ENCODE measurements around the gene COL6A5.

- TF ChIP-seq, protein P1, sequence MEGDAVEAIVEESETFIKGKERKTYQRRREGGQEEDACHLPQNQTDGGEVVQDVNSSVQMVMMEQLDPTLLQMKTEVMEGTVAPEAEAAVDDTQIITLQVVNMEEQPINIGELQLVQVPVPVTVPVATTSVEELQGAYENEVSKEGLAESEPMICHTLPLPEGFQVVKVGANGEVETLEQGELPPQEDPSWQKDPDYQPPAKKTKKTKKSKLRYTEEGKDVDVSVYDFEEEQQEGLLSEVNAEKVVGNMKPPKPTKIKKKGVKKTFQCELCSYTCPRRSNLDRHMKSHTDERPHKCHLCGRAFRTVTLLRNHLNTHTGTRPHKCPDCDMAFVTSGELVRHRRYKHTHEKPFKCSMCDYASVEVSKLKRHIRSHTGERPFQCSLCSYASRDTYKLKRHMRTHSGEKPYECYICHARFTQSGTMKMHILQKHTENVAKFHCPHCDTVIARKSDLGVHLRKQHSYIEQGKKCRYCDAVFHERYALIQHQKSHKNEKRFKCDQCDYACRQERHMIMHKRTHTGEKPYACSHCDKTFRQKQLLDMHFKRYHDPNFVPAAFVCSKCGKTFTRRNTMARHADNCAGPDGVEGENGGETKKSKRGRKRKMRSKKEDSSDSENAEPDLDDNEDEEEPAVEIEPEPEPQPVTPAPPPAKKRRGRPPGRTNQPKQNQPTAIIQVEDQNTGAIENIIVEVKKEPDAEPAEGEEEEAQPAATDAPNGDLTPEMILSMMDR (IDR thresholded peaks at IDR 0.05; ENCODE audit: low read length), result no peak
- TF ChIP-seq EZH2 (IDR thresholded peaks at IDR 0.05; ENCODE audit: borderline replicate concordance, low read length), result no peak
Measured at GRCh38 chr3:130488288-130488687, 142.8 kb downstream of the COL6A5 start.

Data from OCI-LY1 (cell line).